Small intestine (tissue), 7 donors: Measurements from ENCODE around the gene FFAR1. TPM values are rescaled to one million over a fixed set of nuclear protein-coding genes. Genes with fewer than 3 reads are reported as not detected.
"Not testable (repeated sequence)": the region's sequence is repeated elsewhere in the genome, so short reads cannot be mapped to it uniquely, and the experiment has no call there.

Experiments used
- DNase-seq, 2 donors: peaks; one replicate each; pipeline versions ENCODE4 v3.0.0 to v3.0.0-alpha.2; 2013
- FAIRE-seq: peaks from 2 replicates; lab custom pipeline; 2012; peaks lifted over from hg19 to GRCh38; lab: Jason Lieb, UNC
- H3K27ac ChIP-seq, 3 donors: one replicate each; pipeline ENCODE4 v1.5.1; 2013; ENCODE audit warnings: low read length in 2 of 3, mild to moderate bottlenecking in 2 of 3, control low read depth in 1 of 3, inconsistent platforms in 1 of 3, low read depth in 1 of 3, moderate library complexity in 1 of 3
- H3K27me3 ChIP-seq, 3 donors: one replicate each; pipeline ENCODE4 v1.6.1; 2013; ENCODE audit warnings: low read length in 3 of 3, inconsistent platforms in 1 of 3; ENCODE audit not compliant: control insufficient read depth in 3 of 3, insufficient read depth in 3 of 3
- H3K36me3 ChIP-seq, 3 donors: one replicate each; pipeline ENCODE4 v1.6.1; 2013; ENCODE audit warnings: low read length in 3 of 3, inconsistent platforms in 1 of 3, low read depth in 1 of 3, mild to moderate bottlenecking in 1 of 3, moderate library complexity in 1 of 3; ENCODE audit not compliant: control insufficient read depth in 3 of 3, insufficient read depth in 2 of 3
- H3K4me1 ChIP-seq, 3 donors: one replicate each; pipeline ENCODE4 v1.6.1; 2013; ENCODE audit warnings: low read length in 2 of 3, inconsistent platforms in 1 of 3, low read depth in 1 of 3, mild to moderate bottlenecking in 1 of 3, moderate library complexity in 1 of 3; ENCODE audit not compliant: control insufficient read depth in 3 of 3, insufficient read depth in 2 of 3
- H3K4me3 ChIP-seq, 3 donors: one replicate each; pipeline ENCODE4 v1.5.1; 2013; ENCODE audit warnings: low read length in 3 of 3, control low read depth in 1 of 3, inconsistent platforms in 1 of 3, low read depth in 1 of 3, mild to moderate bottlenecking in 1 of 3, moderate library complexity in 1 of 3
- H3K9me3 ChIP-seq, 2 donors: one replicate each; pipeline ENCODE4 v1.6.1; 2013; ENCODE audit warnings: low read depth in 1 of 2, low read length in 1 of 2; ENCODE audit not compliant: control insufficient read depth in 2 of 2, insufficient read depth in 1 of 2
- WGBS, 3 donors: extraction: QIAGEN DNeasy Blood & Tissue Kit; methylation state at CpG; one replicate each; pipeline ENCODE4 v1.1.7; 2013; 5-methylcytosine and 5-hydroxymethylcytosine counted together
- polyA plus RNA-seq, 4 donors: library from polyadenylated mRNA; stranded (reverse) in 3 of 4; unstranded in 1 of 4; fragments of 200-250 nt in 3 of 4; fragments of 120-200 nt in 1 of 4; gene quantifications; one replicate each; pipeline versions ENCODE4 v1.2.1 to v1.2.3, GENCODE V29; 2013
- donor health status: healthy with polysubstance abuse.
- donor health status: control.
- donor health status: control.
- donor health status: Bipolar disorder and iron deficiency.
- donor health status: healthy.

FFAR1 gene
- polyA plus RNA-seq, 4 donors, result 0.18 to 0.74 TPM; not detected in 2

- Histone ChIP-seq H3K36me3 (no peaks in the 10 kb centered on the region), H3K27ac (no peak overlapping the region), H3K4me3 (no peak overlapping the region), H3K9me3 (no peaks in the 10 kb centered on the region), H3K27me3 (peaks cover 0 to 4% (median 0%) of the 10 kb centered on the region in 3 donors), H3K4me1 (no peaks in the 10 kb centered on the region)
- 94 to 95% (median 95%) methylated on average over 34 to 47 of the region's 47 CpGs for WGBS, 3 donors
- DNase-seq (no peak), FAIRE-seq (no peak)
These were observed 3.9 kb downstream of the FFAR1 start for GRCh38 chr19:35351411-35352176.

- H3K27ac ChIP-seq, result no peak overlapping the region
- FAIRE-seq (no peak), DNase-seq (no peak)
- WGBS, 3 donors, result 84 to 91% (median 85%) methylated on average over 18 of the region's 18 CpGs
- H3K4me3 ChIP-seq, result no peak overlapping the region
- H3K4me1 ChIP-seq, result no peaks in the 10 kb centered on the region
- no peaks in the 10 kb centered on the region for H3K9me3 ChIP-seq
- H3K36me3 ChIP-seq, result no peaks in the 10 kb centered on the region
- H3K27me3 ChIP-seq, result peaks cover 0 to 4% (median 0%) of the 10 kb centered on the region in 3 donors
These were observed 4.4 kb downstream of the FFAR1 start for GRCh38 chr19:35352177-35352447.

GRCh38 chr19:35352448-35353304, 5.0 kb downstream of the FFAR1 start:
- WGBS, 3 donors, result 33 to 37% (median 35%) methylated on average over 31 to 32 of the region's 32 CpGs
- no peak overlapping the region for H3K27ac ChIP-seq
- FAIRE-seq (no peak), DNase-seq (peak; percentile 75 to 88)
- H3K4me3 ChIP-seq, result no peak overlapping the region
- H3K36me3 ChIP-seq, result no peaks in the 10 kb centered on the region
- H3K27me3 ChIP-seq, result peaks cover 0 to 4% (median 0%) of the 10 kb centered on the region in 3 donors
- no peaks in the 10 kb centered on the region for H3K9me3 ChIP-seq
- H3K4me1 ChIP-seq, result no peaks in the 10 kb centered on the region

GRCh38 chr19:35353635-35354034, 5.9 kb downstream of the FFAR1 start:
- DNase-seq (no peak), FAIRE-seq (no peak)
- H3K4me1 ChIP-seq, result no peaks in the 10 kb centered on the region

GRCh38 chr19:35354898-35355297, 7.2 kb downstream of the FFAR1 start:
- WGBS, 3 donors, result 76 to 83% (median 79%) methylated on average over 8 of the region's 8 CpGs
- H3K27ac ChIP-seq, result no peak overlapping the region
- no peak overlapping the region for H3K4me3 ChIP-seq
- no peaks in the 10 kb centered on the region for H3K27me3 ChIP-seq
- no peaks in the 10 kb centered on the region for H3K9me3 ChIP-seq
- H3K4me1 ChIP-seq, result no peaks in the 10 kb centered on the region
- no peak for DNase-seq
- no peak for FAIRE-seq
- no peaks in the 10 kb centered on the region for H3K36me3 ChIP-seq

More at GRCh38 chr19:35353635-35354034, 5.9 kb downstream of the FFAR1 start:
- H3K4me3 ChIP-seq, result no peak overlapping the region
- no peaks in the 10 kb centered on the region for H3K9me3 ChIP-seq
- WGBS, 3 donors, result 69 to 73% (median 73%) methylated on average over 9 of the region's 9 CpGs
- H3K36me3 ChIP-seq, result no peaks in the 10 kb centered on the region
- no peak overlapping the region for H3K27ac ChIP-seq
- H3K27me3 ChIP-seq, result no peaks in the 10 kb centered on the region

- Histone ChIP-seq H3K27me3 (no peaks in the 10 kb centered on the region), H3K9me3 (no peaks in the 10 kb centered on the region), H3K27ac (peak overlapping the region in 1 of 3 donors; percentile 72), H3K36me3 (no peaks in the 10 kb centered on the region), H3K4me1 (no peaks in the 10 kb centered on the region), H3K4me3 (no peak overlapping the region)
- FAIRE-seq (no peak), DNase-seq (no peak)
- WGBS, 3 donors, result 57 to 67% (median 63%) methylated on average over 6 of the region's 6 CpGs
These were observed 8.2 kb downstream of the FFAR1 start for GRCh38 chr19:35355791-35356460.

GRCh38 chr19:35357867-35358573, 10.3 kb downstream of the FFAR1 start, which contains the start of gene FFAR3:
FFAR3 (plus strand) TSS chr19:35358460; CDS start chr19:35358891, 431 bp downstream.
- H3K27ac ChIP-seq, result no peak within 1 kb of the TSS
- H3K9me3 ChIP-seq, result no peaks in the 10 kb centered on the region
- H3K4me1 ChIP-seq, result no peaks in the 10 kb centered on the region
- FAIRE-seq, result no peak
- no peaks in the 10 kb centered on the region for H3K36me3 ChIP-seq
- no peaks in the 10 kb centered on the region for H3K27me3 ChIP-seq
- H3K4me3 ChIP-seq, result no peak within 1 kb of the TSS
- DNase-seq, result no peak
- 53 to 65% (median 62%) methylated on average over 18 of the region's 18 CpGs for WGBS, 3 donors

- not testable (repeated sequence) for FAIRE-seq, H3K27ac ChIP-seq, H3K36me3 ChIP-seq, H3K4me3 ChIP-seq, H3K27me3 ChIP-seq, DNase-seq, H3K4me1 ChIP-seq, H3K9me3 ChIP-seq
- 74 to 82% (median 77%) methylated on average over 9 to 11 of the region's 16 CpGs for WGBS, 3 donors
These were observed 11.1 kb downstream of the FFAR1 start for GRCh38 chr19:35358834-35359233.
